ENCODE data around the gene EFR3B. TPM values are rescaled to one million over a fixed set of nuclear protein-coding genes. Genes with fewer than 3 reads are reported as not detected.
"Not testable (repeated sequence)": the region's sequence is repeated elsewhere in the genome, so short reads cannot be mapped to it uniquely, and the experiment has no call there.

EFR3B gene
- polyA plus RNA-seq, 1 of the 3 experiments (the other 2 are of a cell fraction) = 1.5 TPM

- H3K4me3 ChIP-seq (ENCODE audit: low read depth in 2 of 2, low read length in 1 of 2) = no peak overlapping the region
- H3K36me3 ChIP-seq (replicated peaks in 1 of 2; ENCODE audit: control insufficient read depth in 1 of 2, insufficient read depth in 2 of 2, low read length in 1 of 2) = peaks cover 2 to 5% of the 10 kb centered on the region in 2 experiments
- no peak for DNase-seq
- peaks cover 10% of the 10 kb centered on the region for H3F3A ChIP-seq (replicated peaks; ENCODE audit: insufficient read depth)
- H3K27ac ChIP-seq (ENCODE audit: low read depth in 2 of 2, low read length in 1 of 2) = no peak overlapping the region
- H3K9me2 ChIP-seq = no peaks in the 10 kb centered on the region
- H4K20me1 ChIP-seq (ENCODE audit: insufficient read depth) = no peaks in the 10 kb centered on the region
- H3K4me1 ChIP-seq (ENCODE audit: control insufficient read depth in 1 of 2, insufficient read depth in 2 of 2, low read depth in 1 of 2, low read length in 1 of 2) = peaks cover 0 to 7% of the 10 kb centered on the region in 2 experiments; a peak in 1 of 4 replicates
- TF ChIP-seq IRF3 (IDR thresholded peaks at IDR 0.05; ENCODE audit: low read depth, low read length) (no peak), ZBTB33 (IDR thresholded peaks at IDR 0.05; ENCODE audit: borderline replicate concordance, low read depth) (no peak), TAF1 (IDR thresholded peaks at IDR 0.05; ENCODE audit: borderline replicate concordance, low read depth, low read length) (no peak), CTCF (IDR thresholded peaks at IDR 0.05) (no peak), YY1 (IDR thresholded peaks at IDR 0.05; ENCODE audit: low read depth) (no peak), EP300 (IDR thresholded peaks at IDR 0.05; ENCODE audit: borderline replicate concordance in 1 of 2, low read depth in 1 of 2, low read length in 1 of 2) (no peak), GATA2 (CRISPR knock-in tag; IDR thresholded peaks at IDR 0.05) (no peak)
- H3K9ac ChIP-seq = no peak overlapping the region
- no peaks in the 10 kb centered on the region for H3K27me3 ChIP-seq (ENCODE audit: insufficient read depth)
- 95% methylated on average over 4 of the region's 4 CpGs for WGBS (ENCODE audit: low lambda C conversion rate)
- CTCF ChIA-PET = interaction anchor here (0.6 to 27.1 kb wide), 5 partner anchors 44 to 150 kb away, joined by 3 to 519 read pairs (median 3); no protein-coding TSS in a partner anchor
- H3K4me2 ChIP-seq = no peak overlapping the region
- H3K9me3 ChIP-seq = no peaks in the 10 kb centered on the region
- no peak overlapping the region for H2AFZ ChIP-seq (ENCODE audit: low read depth)
- H3K79me2 ChIP-seq (ENCODE audit: insufficient read depth) = no peaks in the 10 kb centered on the region
- POLR2A ChIA-PET = no interaction called here
Measured at GRCh38 chr2:25125976-25126375, 84.1 kb downstream of the EFR3B start.

- 96% methylated on average over 3 of the region's 3 CpGs for WGBS (ENCODE audit: low lambda C conversion rate)
- H3K79me2 ChIP-seq (ENCODE audit: insufficient read depth); H3K4me3 ChIP-seq (ENCODE audit: low read depth in 2 of 2, low read length in 1 of 2); H4K20me1 ChIP-seq (ENCODE audit: insufficient read depth); H3K4me1 ChIP-seq (ENCODE audit: control insufficient read depth in 1 of 2, insufficient read depth in 2 of 2, low read depth in 1 of 2, low read length in 1 of 2); H3K9ac ChIP-seq; H2AFZ ChIP-seq (ENCODE audit: low read depth); H3K36me3 ChIP-seq (replicated peaks in 1 of 2; ENCODE audit: control insufficient read depth in 1 of 2, insufficient read depth in 2 of 2, low read length in 1 of 2); H3K27me3 ChIP-seq (ENCODE audit: insufficient read depth); H3K27ac ChIP-seq (ENCODE audit: low read depth in 2 of 2, low read length in 1 of 2); H3K9me3 ChIP-seq; H3K4me2 ChIP-seq; H3K9me2 ChIP-seq; DNase-seq: not testable (repeated sequence)
- CTCF ChIA-PET = interaction anchor here (1.3 to 27.1 kb wide), 4 partner anchors 12 to 151 kb away, joined by 3 to 519 read pairs (median 30); no protein-coding TSS in a partner anchor
- H3F3A ChIP-seq (replicated peaks; ENCODE audit: insufficient read depth) = peaks cover 10% of the 10 kb centered on the region
- POLR2A ChIA-PET = interaction anchor here (2.8 kb wide), 1 partner anchor 151 kb away, joined by 17 read pairs; no protein-coding TSS in a partner anchor
Measured at GRCh38 chr2:25127071-25127470, 85.2 kb downstream of the EFR3B start.

All from SK-N-SH (cell line).